ENCODE measurements around the gene KRTAP19-4. TPM values are rescaled to one million over a fixed set of nuclear protein-coding genes. Genes with fewer than 3 reads are reported as not detected.

KRTAP19-4 gene
- total and polyA plus RNA-seq, 2 donors (not counting 1 experiment from before 2014, with no cell fraction given) = not detected

DNA sequence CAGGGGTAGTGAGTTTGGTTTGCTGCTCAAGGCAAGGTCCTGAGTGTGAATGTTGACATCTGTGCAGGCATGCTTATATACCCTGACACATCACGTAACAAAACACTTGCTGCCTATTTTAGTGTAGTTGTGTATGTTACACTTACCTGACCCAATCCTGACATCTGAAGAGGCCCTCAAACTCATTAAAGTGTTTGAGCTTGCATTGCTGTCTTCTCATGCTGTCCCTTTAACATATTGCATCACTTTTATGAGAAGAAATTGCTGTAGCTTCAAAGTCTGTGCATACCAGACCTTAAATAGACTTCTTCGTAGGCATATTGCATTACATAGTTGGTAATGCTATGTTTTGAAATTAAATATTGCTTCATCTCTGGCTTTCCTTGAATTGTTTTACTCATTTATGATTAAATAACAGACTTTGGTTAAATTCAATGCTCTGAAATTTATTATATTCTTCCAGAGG lies 5.0 kb downstream of the KRTAP19-4 start, which contains the start of gene KRTAP19-3:
KRTAP19-3 (minus strand) TSS at position 51 of the 466 bp plus-strand sequence. CDS start 56 bp downstream, outside the sequence.
- H3K4me3 ChIP-seq (ENCODE audit: control extremely low read depth in 1 of 5, extremely low read depth in 1 of 5, insufficient read depth in 1 of 5, low read depth in 2 of 5, low read length in 4 of 5) = no peak within 1 kb of the TSS
- no peak for DNase-seq
- no peaks in the 10 kb centered on the region for H3K4me1 Mint-ChIP-seq
- H3K27ac ChIP-seq (ENCODE audit: low read length in 2 of 2) = no peak within 1 kb of the TSS
- H3K9me3 ChIP-seq (ENCODE audit: control extremely low read depth in 1 of 3, control insufficient read depth in 2 of 3, insufficient read depth in 1 of 3, low read length in 2 of 3) = peaks cover 0 to 9% (median 2%) of the 10 kb centered on the region in 3 donors
- no peaks in the 10 kb centered on the region for H3K36me3 ChIP-seq (replicated peaks in 1 of 2; ENCODE audit: control extremely low read depth in 1 of 2, control insufficient read depth in 1 of 2, extremely low read depth in 1 of 2, insufficient read depth in 2 of 2, low read length in 1 of 2)
- no peaks in the 10 kb centered on the region for H4K20me1 ChIP-seq (ENCODE audit: control insufficient read depth, insufficient read depth, low read length, poor library complexity, severe bottlenecking)
- no peak within 1 kb of the TSS for H2AFZ ChIP-seq (ENCODE audit: insufficient read depth, low read depth, low read length, poor library complexity, severe bottlenecking)
- no peaks in the 10 kb centered on the region for H3K27me3 ChIP-seq (replicated peaks in 1 of 4; ENCODE audit: control extremely low read depth in 1 of 4, control insufficient read depth in 3 of 4, insufficient read depth in 4 of 4, low read length in 3 of 4)
- H3K4me3 Mint-ChIP-seq = no peak within 1 kb of the TSS
- no peak within 1 kb of the TSS for H3K4me2 ChIP-seq (replicated peaks; ENCODE audit: low read depth, low read length, poor library complexity, severe bottlenecking)
- H3K4me1 ChIP-seq (ENCODE audit: control insufficient read depth in 2 of 2, insufficient read depth in 2 of 2, low read length in 2 of 2) = no peaks in the 10 kb centered on the region
- ChIA-PET POLR2A (no interaction called here), CTCF (no interaction called here)
- no peak for ATAC-seq (ENCODE audit: low read depth)
- H3K27ac Mint-ChIP-seq = no peak within 1 kb of the TSS
- no peak within 1 kb of the TSS for H3K9ac ChIP-seq (ENCODE audit: low read length)
- H3K79me2 ChIP-seq (ENCODE audit: control insufficient read depth, insufficient read depth, low read length) = no peaks in the 10 kb centered on the region
- TF ChIP-seq EZH2 (IDR thresholded peaks at IDR 0.05; ENCODE audit: borderline replicate concordance, insufficient read depth, low read depth, low read length, poor library complexity, severe bottlenecking) = no peak
- WGBS (ENCODE audit: insufficient coverage) = no CpG with 5 or more reads among the region's 2 CpGs
- peaks cover 2% of the 10 kb centered on the region for H3K9me3 Mint-ChIP-seq (ENCODE audit: insufficient read depth)
- H3K27me3 Mint-ChIP-seq = no peaks in the 10 kb centered on the region
- intact Hi-C loops (cut with micrococcal nuclease) = no loop called here

- H3K27me3 ChIP-seq (replicated peaks in 1 of 4; ENCODE audit: control extremely low read depth in 1 of 4, control insufficient read depth in 3 of 4, insufficient read depth in 4 of 4, low read length in 3 of 4) = no peaks in the 10 kb centered on the region
- no peaks in the 10 kb centered on the region for H4K20me1 ChIP-seq (ENCODE audit: control insufficient read depth, insufficient read depth, low read length, poor library complexity, severe bottlenecking)
- DNase-seq (no peak), ATAC-seq (ENCODE audit: low read depth) (no peak)
- Mint-ChIP-seq H3K27me3 (no peaks in the 10 kb centered on the region), H3K4me1 (no peaks in the 10 kb centered on the region), H3K4me3 (no peak within 1 kb of the TSS), H3K27ac (no peak within 1 kb of the TSS), H3K9me3 (ENCODE audit: insufficient read depth) (peaks cover 6% of the 10 kb centered on the region)
- intact Hi-C loops (cut with micrococcal nuclease) = no loop called here
- H3K4me3 ChIP-seq (ENCODE audit: control extremely low read depth in 1 of 5, extremely low read depth in 1 of 5, insufficient read depth in 1 of 5, low read depth in 2 of 5, low read length in 4 of 5) = no peak within 1 kb of the TSS
- H3K36me3 ChIP-seq (replicated peaks in 1 of 2; ENCODE audit: control extremely low read depth in 1 of 2, control insufficient read depth in 1 of 2, extremely low read depth in 1 of 2, insufficient read depth in 2 of 2, low read length in 1 of 2) = no peaks in the 10 kb centered on the region
- no peak within 1 kb of the TSS for H3K9ac ChIP-seq (ENCODE audit: low read length)
- CTCF ChIA-PET = no interaction called here
- no peaks in the 10 kb centered on the region for H3K4me1 ChIP-seq (ENCODE audit: control insufficient read depth in 2 of 2, insufficient read depth in 2 of 2, low read length in 2 of 2)
- H3K27ac ChIP-seq (ENCODE audit: low read length in 2 of 2) = no peak within 1 kb of the TSS
- H3K79me2 ChIP-seq (ENCODE audit: control insufficient read depth, insufficient read depth, low read length) = no peaks in the 10 kb centered on the region
- H3K9me3 ChIP-seq (ENCODE audit: control extremely low read depth in 1 of 3, control insufficient read depth in 2 of 3, insufficient read depth in 1 of 3, low read length in 2 of 3) = peaks cover 0 to 10% (median 8%) of the 10 kb centered on the region in 3 donors
- no CpG with 5 or more reads among the region's 2 CpGs for WGBS (ENCODE audit: insufficient coverage)
- H3K4me2 ChIP-seq (replicated peaks; ENCODE audit: low read depth, low read length, poor library complexity, severe bottlenecking) = no peak within 1 kb of the TSS
- POLR2A ChIA-PET = no interaction called here
- no peak within 1 kb of the TSS for H2AFZ ChIP-seq (ENCODE audit: insufficient read depth, low read depth, low read length, poor library complexity, severe bottlenecking)
- TF ChIP-seq EZH2 (IDR thresholded peaks at IDR 0.05; ENCODE audit: borderline replicate concordance, insufficient read depth, low read depth, low read length, poor library complexity, severe bottlenecking) (no peak), CTCF (IDR thresholded peaks at IDR 0.05) (no peak)
Observed at GRCh38 chr21:30487336-30487735, 9.6 kb downstream of the KRTAP19-4 start, which contains the start of gene KRTAP19-2. KRTAP19-2 (minus strand) TSS chr21:30487436; CDS start chr21:30487348, 88 bp downstream.
